A549 (cell line): ENCODE data around the gene CUX1.

Source experiments
- BHLHE40 ChIP-seq: IDR thresholded peaks from 2 replicates; pipeline ENCODE4 v1.6.1; 2012; ENCODE audit warnings: low read depth, low read length, inconsistent platforms
- EP300 ChIP-seq, 2 experiments: fragments of >200 bp; sonication (Bioruptor Twin); formaldehyde crosslinking; IDR thresholded peaks; 2 replicates in 1 of 2; 3 replicates in 1 of 2; pipeline ENCODE4 v1.6.1; 2016 to 2017
- MAFK ChIP-seq: fragments of 450-650 bp; IDR thresholded peaks from 2 replicates; pipeline ENCODE4 v1.6.1; 2014; ENCODE audit not compliant: partially characterized antibody
- PHF8 ChIP-seq: fragments of 200-600 bp; sonication (generic); IDR thresholded peaks from 2 replicates; pipeline ENCODE4 v1.6.1; 2016; ENCODE audit warnings: low read depth, mild to moderate bottlenecking, antibody characterized with exemption, moderate library complexity, borderline replicate concordance
- POLR2A ChIP-seq: IDR thresholded peaks from 2 replicates; pipeline ENCODE4 v1.6.1; 2012; ENCODE audit warnings: mild to moderate bottlenecking, low read length
- TF ChIP-seq, protein P1 (sequence below): fragments of >200 bp; sonication (Bioruptor Twin); formaldehyde crosslinking; IDR thresholded peaks from 3 replicates; pipeline ENCODE4 v1.5.1; 2016
- TF ChIP-seq, protein P2 (sequence below): IDR thresholded peaks from 2 replicates; pipeline ENCODE4 v1.6.1; 2012

DNA sequence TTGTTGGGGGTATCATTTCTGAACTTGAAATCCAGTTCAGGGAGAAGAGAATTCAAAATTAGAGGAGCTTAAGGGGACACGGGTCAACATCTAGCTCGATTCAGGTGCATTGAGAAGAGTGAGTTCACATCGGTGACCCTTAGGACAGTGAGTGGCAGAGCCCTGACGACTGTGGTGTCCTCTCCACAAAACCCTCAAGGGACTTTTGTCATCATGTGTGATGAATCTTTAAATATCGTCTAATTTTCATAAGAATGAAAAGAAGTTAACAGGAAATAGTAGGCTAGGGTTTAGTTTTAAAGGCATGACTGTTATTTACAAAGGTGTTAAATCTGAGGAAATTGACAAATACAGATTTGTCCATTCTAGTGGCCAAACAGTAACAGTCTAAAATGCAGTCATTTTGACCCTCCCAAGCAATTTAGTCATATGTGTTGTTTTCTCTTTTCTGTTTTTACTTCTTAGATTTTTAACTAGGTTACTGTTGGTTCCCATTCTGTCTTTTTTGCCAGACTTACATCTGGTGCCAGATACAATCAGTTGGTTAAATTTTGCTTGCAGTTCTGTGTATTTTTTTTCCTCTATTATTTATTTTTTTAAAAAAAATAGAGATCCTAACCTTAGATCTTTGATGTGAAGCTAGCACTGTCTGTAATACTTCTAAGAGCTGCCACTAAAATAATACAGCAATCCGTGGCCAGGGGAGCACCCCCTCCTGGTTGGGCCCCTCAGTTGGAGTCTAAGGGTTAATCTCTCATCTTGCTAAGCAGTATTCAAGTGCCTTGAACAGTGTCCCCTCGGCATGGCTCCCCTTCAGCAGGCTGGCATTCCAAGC is 434.3 kb downstream of the CUX1 start:
- no peak for TF ChIP-seq EP300 (IDR thresholded peaks at IDR 0.05)
- TF ChIP-seq, protein P1, sequence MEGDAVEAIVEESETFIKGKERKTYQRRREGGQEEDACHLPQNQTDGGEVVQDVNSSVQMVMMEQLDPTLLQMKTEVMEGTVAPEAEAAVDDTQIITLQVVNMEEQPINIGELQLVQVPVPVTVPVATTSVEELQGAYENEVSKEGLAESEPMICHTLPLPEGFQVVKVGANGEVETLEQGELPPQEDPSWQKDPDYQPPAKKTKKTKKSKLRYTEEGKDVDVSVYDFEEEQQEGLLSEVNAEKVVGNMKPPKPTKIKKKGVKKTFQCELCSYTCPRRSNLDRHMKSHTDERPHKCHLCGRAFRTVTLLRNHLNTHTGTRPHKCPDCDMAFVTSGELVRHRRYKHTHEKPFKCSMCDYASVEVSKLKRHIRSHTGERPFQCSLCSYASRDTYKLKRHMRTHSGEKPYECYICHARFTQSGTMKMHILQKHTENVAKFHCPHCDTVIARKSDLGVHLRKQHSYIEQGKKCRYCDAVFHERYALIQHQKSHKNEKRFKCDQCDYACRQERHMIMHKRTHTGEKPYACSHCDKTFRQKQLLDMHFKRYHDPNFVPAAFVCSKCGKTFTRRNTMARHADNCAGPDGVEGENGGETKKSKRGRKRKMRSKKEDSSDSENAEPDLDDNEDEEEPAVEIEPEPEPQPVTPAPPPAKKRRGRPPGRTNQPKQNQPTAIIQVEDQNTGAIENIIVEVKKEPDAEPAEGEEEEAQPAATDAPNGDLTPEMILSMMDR = no peak
- no peak for TF ChIP-seq BHLHE40
- TF ChIP-seq POLR2A = no peak
- TF ChIP-seq MAFK = no peak
- TF ChIP-seq, protein P2, sequence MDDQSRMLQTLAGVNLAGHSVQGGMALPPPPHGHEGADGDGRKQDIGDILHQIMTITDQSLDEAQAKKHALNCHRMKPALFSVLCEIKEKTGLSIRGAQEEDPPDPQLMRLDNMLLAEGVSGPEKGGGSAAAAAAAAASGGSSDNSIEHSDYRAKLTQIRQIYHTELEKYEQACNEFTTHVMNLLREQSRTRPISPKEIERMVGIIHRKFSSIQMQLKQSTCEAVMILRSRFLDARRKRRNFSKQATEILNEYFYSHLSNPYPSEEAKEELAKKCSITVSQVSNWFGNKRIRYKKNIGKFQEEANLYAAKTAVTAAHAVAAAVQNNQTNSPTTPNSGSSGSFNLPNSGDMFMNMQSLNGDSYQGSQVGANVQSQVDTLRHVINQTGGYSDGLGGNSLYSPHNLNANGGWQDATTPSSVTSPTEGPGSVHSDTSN = no peak
- no peak for TF ChIP-seq PHF8
